ENCODE measurements around the gene NTM.

NTM gene

GRCh38 chr11:131785801-131786200 lies 415.4 kb downstream of the NTM start:
- H3K18ac ChIP-seq (ENCODE audit: low read depth in 1 of 2, low read length in 2 of 2): no peak overlapping the region

GRCh38 chr11:131787119-131787518 lies 416.7 kb downstream of the NTM start:
- Histone ChIP-seq H3K14ac (ENCODE audit: low read length in 2 of 2) (no peak overlapping the region), H3K23ac (ENCODE audit: low read length in 2 of 2) (no peak overlapping the region)
- 67% methylated on average over 3 of the region's 3 CpGs for WGBS

More at GRCh38 chr11:131785801-131786200, 415.4 kb downstream of the NTM start:
- H3K27ac ChIP-seq (ENCODE audit: low read length, poor library complexity, severe bottlenecking): no peak overlapping the region
- H3K79me1 ChIP-seq (replicated peaks; ENCODE audit: low read length, poor library complexity, severe bottlenecking): no peaks in the 10 kb centered on the region
- no peaks in the 10 kb centered on the region for H3K4me1 ChIP-seq (ENCODE audit: control insufficient read depth, insufficient read depth, low read depth, low read length)
- no peak overlapping the region for H4K91ac ChIP-seq (ENCODE audit: low read length)
- H2AFZ ChIP-seq (ENCODE audit: low read depth, low read length): no peak overlapping the region
- H2BK5ac ChIP-seq (ENCODE audit: low read depth, low read length, poor library complexity, severe bottlenecking): no peak overlapping the region
- no peak overlapping the region for H3K14ac ChIP-seq (ENCODE audit: low read length in 2 of 2)
- H3K9me3 ChIP-seq (ENCODE audit: control insufficient read depth, low read length): peaks cover 19% of the 10 kb centered on the region
- no peak overlapping the region for H3K4me3 ChIP-seq (ENCODE audit: insufficient read depth in 1 of 2, low read depth in 1 of 2, low read length in 2 of 2)
- 92% methylated on average over 6 of the region's 7 CpGs for WGBS
- no peak overlapping the region for H2BK120ac ChIP-seq (ENCODE audit: low read depth, low read length)
- H3K9ac ChIP-seq (ENCODE audit: low read length): no peak overlapping the region
- H3K4me2 ChIP-seq (ENCODE audit: low read length, poor library complexity, severe bottlenecking): no peak overlapping the region
- no peak overlapping the region for H2BK12ac ChIP-seq (ENCODE audit: low read length in 2 of 2)
- H3K4ac ChIP-seq (ENCODE audit: low read depth in 1 of 2, low read length in 2 of 2): no peak overlapping the region
- no peak overlapping the region for H3K23ac ChIP-seq (ENCODE audit: low read length in 2 of 2)
- no peak overlapping the region for H2AK5ac ChIP-seq (ENCODE audit: low read length, severe bottlenecking)
- no peak overlapping the region for H2BK15ac ChIP-seq (ENCODE audit: low read depth, poor library complexity, severe bottlenecking)
- no peak overlapping the region for H4K8ac ChIP-seq (ENCODE audit: low read length)
- peaks cover 0 to 5% of the 10 kb centered on the region in 2 experiments for H3K27me3 ChIP-seq (ENCODE audit: control insufficient read depth in 1 of 2, insufficient read depth in 1 of 2, low read length in 2 of 2)
- DNase-seq: no peak
- no peaks in the 10 kb centered on the region for H3K36me3 ChIP-seq (ENCODE audit: control insufficient read depth in 1 of 2, insufficient read depth in 2 of 2, low read depth in 1 of 2, low read length in 2 of 2)

GRCh38 chr11:131790586-131790985 lies 420.2 kb downstream of the NTM start:
- H2BK15ac ChIP-seq (ENCODE audit: low read depth, poor library complexity, severe bottlenecking): no peak overlapping the region
- no peak overlapping the region for H3K14ac ChIP-seq (ENCODE audit: low read length in 2 of 2)
- H3K27me3 ChIP-seq (ENCODE audit: control insufficient read depth in 1 of 2, insufficient read depth in 1 of 2, low read length in 2 of 2): peaks cover 0 to 17% of the 10 kb centered on the region in 2 experiments
- H3K4me1 ChIP-seq (ENCODE audit: control insufficient read depth, insufficient read depth, low read depth, low read length): no peaks in the 10 kb centered on the region
- H2AK5ac ChIP-seq (ENCODE audit: low read length, severe bottlenecking): no peak overlapping the region
- no peaks in the 10 kb centered on the region for H3K36me3 ChIP-seq (ENCODE audit: control insufficient read depth in 1 of 2, insufficient read depth in 2 of 2, low read depth in 1 of 2, low read length in 2 of 2)
- DNase-seq: no peak
- H3K79me1 ChIP-seq (replicated peaks; ENCODE audit: low read length, poor library complexity, severe bottlenecking): no peaks in the 10 kb centered on the region
- no peak overlapping the region for H4K8ac ChIP-seq (ENCODE audit: low read length)
- H2AFZ ChIP-seq (ENCODE audit: low read depth, low read length): no peak overlapping the region
- H3K9ac ChIP-seq (ENCODE audit: low read length): no peak overlapping the region
- H3K23ac ChIP-seq (ENCODE audit: low read length in 2 of 2): no peak overlapping the region
- no peak overlapping the region for H4K91ac ChIP-seq (ENCODE audit: low read length)
- H2BK5ac ChIP-seq (ENCODE audit: low read depth, low read length, poor library complexity, severe bottlenecking): no peak overlapping the region
- no peak overlapping the region for H3K18ac ChIP-seq (ENCODE audit: low read depth in 1 of 2, low read length in 2 of 2)
- no peak overlapping the region for H2BK120ac ChIP-seq (ENCODE audit: low read depth, low read length)
- no peak overlapping the region for H3K4ac ChIP-seq (ENCODE audit: low read depth in 1 of 2, low read length in 2 of 2)
- H3K4me2 ChIP-seq (ENCODE audit: low read length, poor library complexity, severe bottlenecking): no peak overlapping the region
- H3K4me3 ChIP-seq (ENCODE audit: insufficient read depth in 1 of 2, low read depth in 1 of 2, low read length in 2 of 2): no peak overlapping the region
- no peaks in the 10 kb centered on the region for H3K9me3 ChIP-seq (ENCODE audit: control insufficient read depth, low read length)
- no peak overlapping the region for H2BK12ac ChIP-seq (ENCODE audit: low read length in 2 of 2)
- WGBS: no CpG with 5 or more reads among the region's 1 CpG
- H3K27ac ChIP-seq (ENCODE audit: low read length, poor library complexity, severe bottlenecking): no peak overlapping the region

More at GRCh38 chr11:131787119-131787518, 416.7 kb downstream of the NTM start:
- H3K27me3 ChIP-seq (ENCODE audit: control insufficient read depth in 1 of 2, insufficient read depth in 1 of 2, low read length in 2 of 2): peaks cover 0 to 5% of the 10 kb centered on the region in 2 experiments
- H3K4ac ChIP-seq (ENCODE audit: low read depth in 1 of 2, low read length in 2 of 2): no peak overlapping the region
- H3K4me3 ChIP-seq (ENCODE audit: insufficient read depth in 1 of 2, low read depth in 1 of 2, low read length in 2 of 2): no peak overlapping the region
- H2BK5ac ChIP-seq (ENCODE audit: low read depth, low read length, poor library complexity, severe bottlenecking): no peak overlapping the region
- no peaks in the 10 kb centered on the region for H3K4me1 ChIP-seq (ENCODE audit: control insufficient read depth, insufficient read depth, low read depth, low read length)
- no peak overlapping the region for H4K8ac ChIP-seq (ENCODE audit: low read length)
- H2BK120ac ChIP-seq (ENCODE audit: low read depth, low read length): no peak overlapping the region
- H3K4me2 ChIP-seq (ENCODE audit: low read length, poor library complexity, severe bottlenecking): no peak overlapping the region
- H2AK5ac ChIP-seq (ENCODE audit: low read length, severe bottlenecking): no peak overlapping the region
- no peak overlapping the region for H3K9ac ChIP-seq (ENCODE audit: low read length)
- H3K18ac ChIP-seq (ENCODE audit: low read depth in 1 of 2, low read length in 2 of 2): no peak overlapping the region
- no peak overlapping the region for H4K91ac ChIP-seq (ENCODE audit: low read length)
- no peak overlapping the region for H2BK15ac ChIP-seq (ENCODE audit: low read depth, poor library complexity, severe bottlenecking)
- no peak overlapping the region for H3K27ac ChIP-seq (ENCODE audit: low read length, poor library complexity, severe bottlenecking)
- no peak for DNase-seq
- H2AFZ ChIP-seq (ENCODE audit: low read depth, low read length): no peak overlapping the region
- H3K36me3 ChIP-seq (ENCODE audit: control insufficient read depth in 1 of 2, insufficient read depth in 2 of 2, low read depth in 1 of 2, low read length in 2 of 2): no peaks in the 10 kb centered on the region
- H2BK12ac ChIP-seq (ENCODE audit: low read length in 2 of 2): no peak overlapping the region
- peaks cover 14% of the 10 kb centered on the region for H3K9me3 ChIP-seq (ENCODE audit: control insufficient read depth, low read length)
- no peaks in the 10 kb centered on the region for H3K79me1 ChIP-seq (replicated peaks; ENCODE audit: low read length, poor library complexity, severe bottlenecking)

GRCh38 chr11:131792243-131792642 lies 421.8 kb downstream of the NTM start:
- H2BK15ac ChIP-seq (ENCODE audit: low read depth, poor library complexity, severe bottlenecking): no peak overlapping the region
- H2BK12ac ChIP-seq (ENCODE audit: low read length in 2 of 2): no peak overlapping the region
- DNase-seq: no peak
- H2AFZ ChIP-seq (ENCODE audit: low read depth, low read length): no peak overlapping the region
- no peak overlapping the region for H4K91ac ChIP-seq (ENCODE audit: low read length)
- no peak overlapping the region for H2AK5ac ChIP-seq (ENCODE audit: low read length, severe bottlenecking)
- H3K4me3 ChIP-seq (ENCODE audit: insufficient read depth in 1 of 2, low read depth in 1 of 2, low read length in 2 of 2): no peak overlapping the region
- no peak overlapping the region for H4K8ac ChIP-seq (ENCODE audit: low read length)
- H3K14ac ChIP-seq (ENCODE audit: low read length in 2 of 2): no peak overlapping the region
- H3K79me1 ChIP-seq (replicated peaks; ENCODE audit: low read length, poor library complexity, severe bottlenecking): no peaks in the 10 kb centered on the region
- H3K9ac ChIP-seq (ENCODE audit: low read length): no peak overlapping the region
- no peaks in the 10 kb centered on the region for H3K36me3 ChIP-seq (ENCODE audit: control insufficient read depth in 1 of 2, insufficient read depth in 2 of 2, low read depth in 1 of 2, low read length in 2 of 2)
- H3K9me3 ChIP-seq (ENCODE audit: control insufficient read depth, low read length): no peaks in the 10 kb centered on the region
- no peak overlapping the region for H2BK5ac ChIP-seq (ENCODE audit: low read depth, low read length, poor library complexity, severe bottlenecking)
- H3K4me1 ChIP-seq (ENCODE audit: control insufficient read depth, insufficient read depth, low read depth, low read length): no peaks in the 10 kb centered on the region
- no peak overlapping the region for H3K18ac ChIP-seq (ENCODE audit: low read depth in 1 of 2, low read length in 2 of 2)
- H3K23ac ChIP-seq (ENCODE audit: low read length in 2 of 2): no peak overlapping the region
- no peak overlapping the region for H3K4me2 ChIP-seq (ENCODE audit: low read length, poor library complexity, severe bottlenecking)
- peaks cover 0 to 27% of the 10 kb centered on the region in 2 experiments for H3K27me3 ChIP-seq (ENCODE audit: control insufficient read depth in 1 of 2, insufficient read depth in 1 of 2, low read length in 2 of 2)
- WGBS: 47% methylated on average over 3 of the region's 3 CpGs
- H2BK120ac ChIP-seq (ENCODE audit: low read depth, low read length): no peak overlapping the region
- no peak overlapping the region for H3K27ac ChIP-seq (ENCODE audit: low read length, poor library complexity, severe bottlenecking)
- H3K4ac ChIP-seq (ENCODE audit: low read depth in 1 of 2, low read length in 2 of 2): no peak overlapping the region

All from mesenchymal stem cell (in vitro differentiated cells and primary cell).